ENCODE measurements around the gene LTA. TPM values are rescaled to one million over a fixed set of nuclear protein-coding genes. Genes with fewer than 3 reads are reported as not detected.

The LTA gene
- total RNA-seq, 1 experiment from 2014 or later = not detected

- WGBS (ENCODE audit: extremely low coverage, insufficient read length, low lambda C conversion rate) = no CpG with 5 or more reads among the region's 24 CpGs
- no peak overlapping the region for H2BK12ac ChIP-seq (ENCODE audit: insufficient read length, low read depth, low read length)
These were observed 37.5 kb upstream of the LTA start for GRCh38 chr6:31534521-31535040.

More at GRCh38 chr6:31534521-31535040, 37.5 kb upstream of the LTA start:
- Histone ChIP-seq H3K14ac (ENCODE audit: insufficient read depth, low read length) (no peak overlapping the region), H4K91ac (ENCODE audit: insufficient read length, low read depth, low read length) (no peak overlapping the region), H3K79me2 (ENCODE audit: insufficient read depth, low read length) (peaks cover 14% of the 10 kb centered on the region), H2BK5ac (ENCODE audit: insufficient read length, low read length) (no peak overlapping the region), H4K5ac (ENCODE audit: insufficient read length, low read depth, low read length) (no peak overlapping the region), H2AK5ac (ENCODE audit: insufficient read length, low read length) (no peak overlapping the region), H3K9me3 (ENCODE audit: control insufficient read depth, low read depth, low read length) (no peaks in the 10 kb centered on the region), H4K20me1 (ENCODE audit: control insufficient read depth, insufficient read depth, insufficient read length) (peaks cover 4% of the 10 kb centered on the region), H2BK15ac (ENCODE audit: low read depth, low read length) (no peak overlapping the region), H2BK20ac (ENCODE audit: low read depth, low read length, poor library complexity, severe bottlenecking) (no peak overlapping the region), H3K56ac (ENCODE audit: insufficient read length, low read depth, low read length) (no peak overlapping the region), H3K9ac (ENCODE audit: extremely low read depth, insufficient read length, low read length) (no peak overlapping the region), H4K8ac (replicated peaks; ENCODE audit: insufficient read length, low read depth, low read length) (no peak overlapping the region), H3K27me3 (ENCODE audit: insufficient read depth, low read length) (no peaks in the 10 kb centered on the region), H3K27ac (ENCODE audit: insufficient read length, low read depth, low read length) (no peak overlapping the region), H3K23ac (ENCODE audit: insufficient read length, low read depth, low read length) (no peak overlapping the region), H3K79me1 (ENCODE audit: insufficient read depth, low read depth, low read length, poor library complexity, severe bottlenecking) (peaks cover 16% of the 10 kb centered on the region), H3T11ph (ENCODE audit: low read length) (no peak overlapping the region), H2BK120ac (ENCODE audit: low read depth, low read length, poor library complexity, severe bottlenecking) (no peak overlapping the region), H3K23me2 (ENCODE audit: insufficient read length, low read depth, low read length, poor library complexity, severe bottlenecking) (no peaks in the 10 kb centered on the region), H3K4me1 (ENCODE audit: insufficient read depth, low read length) (no peaks in the 10 kb centered on the region; the same call in 1 of the 2 replicates), H3K4me2 (ENCODE audit: insufficient read depth, insufficient read length, low read length) (no peak overlapping the region), H3K18ac (ENCODE audit: insufficient read length, low read depth, low read length) (no peak overlapping the region), H3K4ac (ENCODE audit: low read depth, low read length) (no peak overlapping the region), H2AFZ (ENCODE audit: low read length) (no peak overlapping the region)
- Mint-ChIP-seq H3K9me3 (no peaks in the 10 kb centered on the region), H3K27me3 (ENCODE audit: low read depth) (no peaks in the 10 kb centered on the region), H3K4me3 (no peak overlapping the region), H3K27ac (no peak overlapping the region; a peak in 1 of 7 replicates), H3K36me3 (ENCODE audit: insufficient read depth in 1 of 3, low read depth in 3 of 3) (peaks cover 86 to 98% (median 96%) of the 10 kb centered on the region in 3 experiments), H3K4me1 (peaks cover 34 to 43% of the 10 kb centered on the region in 2 experiments)
- DNase-seq = no peak
- TF ChIP-seq, protein P1, sequence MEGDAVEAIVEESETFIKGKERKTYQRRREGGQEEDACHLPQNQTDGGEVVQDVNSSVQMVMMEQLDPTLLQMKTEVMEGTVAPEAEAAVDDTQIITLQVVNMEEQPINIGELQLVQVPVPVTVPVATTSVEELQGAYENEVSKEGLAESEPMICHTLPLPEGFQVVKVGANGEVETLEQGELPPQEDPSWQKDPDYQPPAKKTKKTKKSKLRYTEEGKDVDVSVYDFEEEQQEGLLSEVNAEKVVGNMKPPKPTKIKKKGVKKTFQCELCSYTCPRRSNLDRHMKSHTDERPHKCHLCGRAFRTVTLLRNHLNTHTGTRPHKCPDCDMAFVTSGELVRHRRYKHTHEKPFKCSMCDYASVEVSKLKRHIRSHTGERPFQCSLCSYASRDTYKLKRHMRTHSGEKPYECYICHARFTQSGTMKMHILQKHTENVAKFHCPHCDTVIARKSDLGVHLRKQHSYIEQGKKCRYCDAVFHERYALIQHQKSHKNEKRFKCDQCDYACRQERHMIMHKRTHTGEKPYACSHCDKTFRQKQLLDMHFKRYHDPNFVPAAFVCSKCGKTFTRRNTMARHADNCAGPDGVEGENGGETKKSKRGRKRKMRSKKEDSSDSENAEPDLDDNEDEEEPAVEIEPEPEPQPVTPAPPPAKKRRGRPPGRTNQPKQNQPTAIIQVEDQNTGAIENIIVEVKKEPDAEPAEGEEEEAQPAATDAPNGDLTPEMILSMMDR (conservative IDR thresholded peaks at IDR 0.05) = no peak

Data from H9 (cell line).